RWPE2 (cell line): ENCODE results near the gene ZNF862.

Source experiments
- ATAC-seq: fragments of 200-7000 bp; cut with Tn5 transposase; 3 replicates; pipeline ENCODE4 v1.9.1; 2021; ENCODE audit warnings: low read depth
- DNase-seq: peaks from one replicate; pipeline ENCODE4 v3.0.0-alpha.2; 2020; ENCODE audit warnings: low spot score
- H3K27ac ChIP-seq: fragments of 450-650 bp; 2 replicates; pipeline ENCODE4 v1.5.1; 2017; ENCODE audit warnings: mild to moderate bottlenecking; ENCODE audit not compliant: poor library complexity, severe bottlenecking
- H3K27me3 ChIP-seq: fragments of 250-450 bp; sonication (Bioruptor Pico); 2 replicates; pipeline ENCODE4 v1.5.1; 2021; ENCODE audit warnings: mild to moderate bottlenecking, moderate library complexity; ENCODE audit not compliant: insufficient read depth, poor library complexity, severe bottlenecking
- H3K36me3 ChIP-seq: fragments of 250-450 bp; sonication (Bioruptor Pico); 2 replicates; pipeline ENCODE4 v1.5.1; 2020; ENCODE audit warnings: low read depth, mild to moderate bottlenecking, moderate library complexity
- H3K4me1 ChIP-seq: fragments of 250-450 bp; sonication (Bioruptor Pico); 2 replicates; pipeline ENCODE4 v1.5.1; 2021; ENCODE audit warnings: mild to moderate bottlenecking, moderate library complexity; ENCODE audit not compliant: insufficient read depth, poor library complexity, severe bottlenecking
- H3K4me3 ChIP-seq: fragments of 250-450 bp; sonication (Bioruptor Pico); 2 replicates; pipeline ENCODE4 v1.5.1; 2021; ENCODE audit warnings: mild to moderate bottlenecking, moderate library complexity; ENCODE audit not compliant: severe bottlenecking
- H3K9me3 ChIP-seq: fragments of 250-450 bp; sonication (Bioruptor Pico); 2 replicates; pipeline ENCODE4 v1.5.1; 2021; ENCODE audit warnings: mild to moderate bottlenecking, moderate library complexity; ENCODE audit not compliant: severe bottlenecking
- TF ChIP-seq, protein P1 (sequence below): fragments of 450-650 bp; IDR thresholded peaks from one replicate; pipeline ENCODE4 v1.5.1; 2017; ENCODE audit warnings: mild to moderate bottlenecking, moderate library complexity; ENCODE audit not compliant: poor library complexity, severe bottlenecking

ZNF862 gene

DNA sequence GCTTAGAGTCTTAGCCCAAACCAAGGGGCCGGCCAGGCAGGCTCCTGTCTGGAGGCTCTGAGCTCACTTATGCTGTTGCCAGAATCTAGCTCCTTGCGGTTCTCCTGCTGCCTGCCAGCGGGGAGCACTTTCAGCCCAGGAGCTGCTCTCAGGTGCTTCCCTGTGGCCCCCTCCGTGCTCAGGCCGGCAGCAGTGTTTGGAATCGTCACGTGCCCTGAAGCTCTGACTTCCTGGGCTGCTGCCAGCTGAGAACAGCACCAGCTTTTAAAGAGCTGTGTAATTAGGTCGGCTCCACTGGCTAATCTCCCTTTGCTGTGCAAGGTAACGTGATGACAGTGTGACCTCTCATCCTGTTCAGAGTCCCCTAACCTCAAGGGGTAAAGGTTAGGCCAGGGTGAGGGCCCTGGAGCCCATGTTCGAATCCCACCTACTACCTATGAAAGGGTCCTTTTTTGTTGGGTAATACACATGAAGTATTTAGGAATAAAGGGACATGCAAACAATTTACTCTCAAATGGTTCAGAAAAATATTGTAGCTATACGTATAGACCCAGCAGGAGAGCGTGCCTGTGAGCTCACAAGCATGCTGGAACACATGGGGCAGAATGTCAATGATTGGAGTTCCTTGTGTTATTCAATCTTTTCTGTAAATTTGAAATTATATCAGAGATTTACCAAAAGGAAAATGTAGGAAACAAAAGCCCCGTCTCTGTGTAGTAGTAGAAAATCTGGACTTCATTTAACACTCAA lies 16.6 kb downstream of the ZNF862 start:
- Histone ChIP-seq H3K4me3 (no peak overlapping the region), H3K9me3 (no peaks in the 10 kb centered on the region), H3K27ac (no peak overlapping the region), H3K27me3 (no peaks in the 10 kb centered on the region), H3K36me3 (no peaks in the 10 kb centered on the region), H3K4me1 (peaks cover 13% of the 10 kb centered on the region)
- TF ChIP-seq, protein P1, sequence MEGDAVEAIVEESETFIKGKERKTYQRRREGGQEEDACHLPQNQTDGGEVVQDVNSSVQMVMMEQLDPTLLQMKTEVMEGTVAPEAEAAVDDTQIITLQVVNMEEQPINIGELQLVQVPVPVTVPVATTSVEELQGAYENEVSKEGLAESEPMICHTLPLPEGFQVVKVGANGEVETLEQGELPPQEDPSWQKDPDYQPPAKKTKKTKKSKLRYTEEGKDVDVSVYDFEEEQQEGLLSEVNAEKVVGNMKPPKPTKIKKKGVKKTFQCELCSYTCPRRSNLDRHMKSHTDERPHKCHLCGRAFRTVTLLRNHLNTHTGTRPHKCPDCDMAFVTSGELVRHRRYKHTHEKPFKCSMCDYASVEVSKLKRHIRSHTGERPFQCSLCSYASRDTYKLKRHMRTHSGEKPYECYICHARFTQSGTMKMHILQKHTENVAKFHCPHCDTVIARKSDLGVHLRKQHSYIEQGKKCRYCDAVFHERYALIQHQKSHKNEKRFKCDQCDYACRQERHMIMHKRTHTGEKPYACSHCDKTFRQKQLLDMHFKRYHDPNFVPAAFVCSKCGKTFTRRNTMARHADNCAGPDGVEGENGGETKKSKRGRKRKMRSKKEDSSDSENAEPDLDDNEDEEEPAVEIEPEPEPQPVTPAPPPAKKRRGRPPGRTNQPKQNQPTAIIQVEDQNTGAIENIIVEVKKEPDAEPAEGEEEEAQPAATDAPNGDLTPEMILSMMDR = no peak
- DNase-seq (no peak), ATAC-seq (peak; percentile 61)

DNA sequence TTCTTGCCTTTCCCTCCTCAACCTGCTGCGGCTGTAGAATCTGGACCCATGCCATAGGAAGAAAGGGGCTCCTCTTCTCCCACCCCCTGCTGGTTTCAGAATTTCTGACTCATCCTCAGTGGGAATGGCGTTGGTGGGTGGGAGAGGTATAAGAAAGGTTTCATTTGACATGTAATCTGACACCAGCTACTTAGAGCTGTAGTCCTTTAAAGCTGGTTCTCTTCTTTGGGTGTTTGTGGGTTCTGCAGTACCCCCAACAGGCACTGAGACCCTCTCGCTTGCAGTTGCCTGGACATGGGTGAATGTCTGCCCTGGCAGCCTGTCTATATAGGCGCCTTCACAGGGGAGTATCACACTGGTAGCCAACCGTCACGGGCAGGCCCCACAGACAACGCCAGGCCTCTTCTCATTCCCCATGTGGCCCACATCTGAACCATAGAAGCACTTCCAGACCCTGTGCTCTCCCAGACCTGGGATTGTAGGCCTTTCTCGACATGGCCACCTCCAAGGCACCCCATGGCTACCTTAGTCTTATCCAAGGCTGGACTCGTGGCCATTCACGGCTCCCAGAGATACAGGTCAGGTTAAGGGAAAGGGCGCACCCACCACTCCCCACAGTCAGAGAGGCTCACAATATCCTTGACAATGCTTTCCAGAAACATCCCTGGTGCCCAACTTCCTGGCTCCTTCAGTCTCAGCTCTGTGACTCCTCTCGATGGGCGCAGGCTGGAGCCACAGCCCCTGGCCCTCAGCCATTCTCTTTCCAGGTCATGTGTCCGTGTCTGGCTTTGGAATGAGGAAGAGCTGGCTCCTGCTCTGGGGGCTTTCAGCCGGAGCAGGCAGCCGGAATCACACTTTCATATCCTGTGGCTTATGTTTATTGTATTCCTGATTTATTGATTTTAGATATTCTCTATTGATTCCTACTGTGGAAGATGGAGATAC lies 17.5 kb downstream of the ZNF862 start:
- H3K4me3 ChIP-seq = no peak overlapping the region
- no peaks in the 10 kb centered on the region for H3K9me3 ChIP-seq
- DNase-seq (no peak), ATAC-seq (peak; percentile 76)
- TF ChIP-seq, protein P1 = no peak
- H3K27me3 ChIP-seq = no peaks in the 10 kb centered on the region
- H3K27ac ChIP-seq = no peak overlapping the region
- H3K36me3 ChIP-seq = no peaks in the 10 kb centered on the region
- peaks cover 13% of the 10 kb centered on the region for H3K4me1 ChIP-seq

DNA sequence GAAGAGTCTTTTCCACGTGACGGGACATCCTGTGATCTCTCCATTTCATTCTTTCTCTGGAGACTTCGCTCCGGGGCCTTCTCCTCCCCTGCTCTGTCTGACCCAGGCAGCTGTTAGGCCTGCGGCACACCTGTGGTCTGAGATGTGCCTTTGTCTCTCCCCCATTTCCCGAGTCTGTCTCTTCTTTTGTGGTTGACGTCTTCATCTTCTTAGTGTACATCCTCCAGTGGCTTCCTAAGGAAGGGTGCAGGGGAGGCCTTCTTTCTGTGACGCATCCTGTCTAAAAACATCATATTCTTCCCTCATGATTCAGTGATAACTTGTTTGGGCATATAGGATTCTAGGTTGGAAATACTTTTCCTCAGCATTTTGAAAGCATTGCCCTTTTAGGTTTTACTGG lies 18.4 kb downstream of the ZNF862 start:
- Histone ChIP-seq H3K27me3 (no peaks in the 10 kb centered on the region), H3K36me3 (no peaks in the 10 kb centered on the region), H3K4me1 (peaks cover 13% of the 10 kb centered on the region), H3K4me3 (no peak overlapping the region), H3K27ac (no peak overlapping the region), H3K9me3 (no peaks in the 10 kb centered on the region)
- TF ChIP-seq, protein P1 = no peak
- DNase-seq = no peak
- no peak for ATAC-seq

DNA sequence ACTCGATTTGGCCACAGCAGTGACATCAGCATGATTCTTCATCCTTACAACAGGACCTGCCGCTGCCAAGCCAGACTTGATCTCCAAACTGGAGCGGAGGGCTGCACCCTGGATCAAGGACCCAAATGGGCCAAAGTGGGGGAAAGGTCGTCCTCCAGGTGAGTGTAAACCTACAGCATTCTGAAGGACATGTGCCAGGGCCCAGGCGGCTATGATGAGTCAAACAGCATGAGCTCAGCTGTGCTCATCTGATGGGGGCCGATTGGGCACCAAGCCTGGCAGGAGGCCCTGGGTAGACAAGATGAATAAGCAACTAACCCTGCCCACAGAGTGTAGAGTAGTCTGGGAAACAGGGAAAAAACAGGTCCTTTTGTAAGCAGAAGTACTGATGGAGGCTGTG lies 21.2 kb downstream of the ZNF862 start:
- H3K9me3 ChIP-seq = no peaks in the 10 kb centered on the region
- DNase-seq (no peak), ATAC-seq (no peak)
- H3K36me3 ChIP-seq = no peaks in the 10 kb centered on the region
- TF ChIP-seq, protein P1 = no peak
- peaks cover 13% of the 10 kb centered on the region for H3K4me1 ChIP-seq
- no peaks in the 10 kb centered on the region for H3K27me3 ChIP-seq
- H3K27ac ChIP-seq = no peak overlapping the region
- H3K4me3 ChIP-seq = no peak overlapping the region

DNA sequence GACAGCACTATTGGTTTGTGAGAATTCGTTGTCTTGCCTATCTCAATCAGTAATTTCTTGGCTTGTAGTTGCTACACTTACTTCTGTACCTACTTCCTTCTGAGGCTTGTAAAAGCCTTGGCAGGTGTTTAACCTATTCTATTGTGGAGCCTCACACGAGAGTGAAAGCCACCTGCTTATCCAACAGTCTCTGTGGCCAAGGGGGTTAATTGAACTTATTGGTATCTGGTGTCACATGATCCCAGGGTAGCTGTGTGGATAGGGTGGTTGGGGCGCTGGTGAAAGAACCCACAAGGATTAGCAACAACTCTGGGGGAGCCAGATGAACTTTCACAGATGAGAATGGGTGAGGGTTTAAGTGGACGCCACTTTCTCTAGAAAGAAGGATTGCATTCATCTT lies 21.7 kb downstream of the ZNF862 start:
- DNase-seq = no peak
- Histone ChIP-seq H3K4me1 (peaks cover 8% of the 10 kb centered on the region), H3K36me3 (no peaks in the 10 kb centered on the region), H3K27me3 (no peaks in the 10 kb centered on the region), H3K27ac (no peak overlapping the region), H3K9me3 (no peaks in the 10 kb centered on the region), H3K4me3 (no peak overlapping the region)
- TF ChIP-seq, protein P1 = no peak
- no peak for ATAC-seq
